IMR-90 (cell line): ENCODE results near the gene BAG1. TPM values are rescaled to one million over a fixed set of nuclear protein-coding genes. Genes with fewer than 3 reads are reported as not detected.
A peak's percentile ranks its signal among the peaks of the same experiment; 100 is the strongest.

Source experiments
- ATAC-seq: fragments of 200-7000 bp; cut with Tn5 transposase; 2 replicates; pipeline ENCODE4 v1.9.1; 2020; ENCODE audit warnings: low read depth, mild to moderate bottlenecking, moderate library complexity
- BruUV-seq: library from RNA; stranded (reverse); fragments of 400-500 nt; replicated peaks from 2 replicates; lab custom pipeline; 2021; lab: Mats Ljungman, UMichigan
- CTCF ChIA-PET: fragments of 300-600 bp; formaldehyde crosslinking; extraction: SDS; loops from one replicate; lab custom pipeline; 2021; ENCODE audit warnings: antibody characterized with exemption; lab: Yijun Ruan, JAX
- POLR2A ChIA-PET: fragments of 300-600 bp; sonication (Branson Sonifier 250); formaldehyde crosslinking; loops from one replicate; lab custom pipeline; 2022; ENCODE audit warnings: antibody characterized with exemption; ENCODE audit not compliant: unreplicated experiment; lab: Charles Lee
- DNase-seq: peaks from one replicate; pipeline ENCODE4 v3.0.0; 2013
- H2AFZ ChIP-seq: replicated peaks from 2 replicates; pipeline ENCODE3; 2013; ENCODE audit warnings: low read length, mild to moderate bottlenecking; ENCODE audit not compliant: poor library complexity
- H2AK5ac ChIP-seq: 2 replicates; pipeline ENCODE4 v1.6.1; 2013; ENCODE audit warnings: low read depth, low read length, inconsistent platforms
- H2AK9ac ChIP-seq: replicated peaks from 2 replicates; pipeline ENCODE3; 2013; ENCODE audit warnings: mild to moderate bottlenecking, low read depth, low read length, moderate library complexity; ENCODE audit not compliant: poor library complexity
- H2BK120ac ChIP-seq: 2 replicates; pipeline ENCODE4 v1.6.1; 2013; ENCODE audit warnings: low read depth, low read length, inconsistent platforms
- H2BK15ac ChIP-seq: 3 replicates; pipeline ENCODE4 v1.6.1; 2013; ENCODE audit warnings: low read depth, low read length, inconsistent platforms
- H2BK20ac ChIP-seq: 2 replicates; pipeline ENCODE4 v1.6.1; 2013; ENCODE audit warnings: low read depth, mild to moderate bottlenecking, inconsistent platforms, low read length, moderate library complexity
- H2BK5ac ChIP-seq: 2 replicates; pipeline ENCODE4 v1.6.1; 2013; ENCODE audit warnings: mild to moderate bottlenecking, low read depth, low read length, inconsistent platforms; ENCODE audit not compliant: poor library complexity, severe bottlenecking
- H3K14ac ChIP-seq: replicated peaks from 2 replicates; pipeline ENCODE4 v1.6.1; 2013; ENCODE audit warnings: low read depth, low read length, inconsistent platforms
- H3K18ac ChIP-seq: 2 replicates; pipeline ENCODE4 v1.6.1; 2013; ENCODE audit warnings: low read depth, low read length, control low read depth
- H3K23ac ChIP-seq: 2 replicates; pipeline ENCODE4 v1.6.1; 2013; ENCODE audit warnings: low read depth, low read length, inconsistent platforms
- H3K27ac ChIP-seq: 2 replicates; pipeline ENCODE4 v1.5.1; 2013; ENCODE audit warnings: mild to moderate bottlenecking, control low read depth, low read length; ENCODE audit not compliant: insufficient read depth
- H3K27me3 ChIP-seq: 2 replicates; pipeline ENCODE4 v1.6.1; 2013; ENCODE audit warnings: low read length; ENCODE audit not compliant: control insufficient read depth, insufficient read depth
- H3K36me3 ChIP-seq: 2 replicates; pipeline ENCODE4 v1.6.1; 2013; ENCODE audit warnings: low read length, mixed read lengths; ENCODE audit not compliant: control insufficient read depth, insufficient read depth
- H3K4ac ChIP-seq: 2 replicates; pipeline ENCODE4 v1.6.1; 2013; ENCODE audit warnings: low read depth, low read length, inconsistent platforms
- H3K4me1 ChIP-seq: 2 replicates; pipeline ENCODE4 v1.6.1; 2013; ENCODE audit warnings: low read length, mixed read lengths; ENCODE audit not compliant: control insufficient read depth, insufficient read depth
- H3K4me2 ChIP-seq: 2 replicates; pipeline ENCODE4 v1.6.1; 2013; ENCODE audit warnings: low read depth, mild to moderate bottlenecking, control low read depth, low read length, moderate library complexity
- H3K4me3 ChIP-seq: 2 replicates; pipeline ENCODE4 v1.5.1; 2013; ENCODE audit warnings: low read depth, mild to moderate bottlenecking, control low read depth, low read length, moderate library complexity; ENCODE audit not compliant: insufficient read depth
- H3K56ac ChIP-seq: 2 replicates; pipeline ENCODE4 v1.6.1; 2013; ENCODE audit warnings: low read length, inconsistent platforms; ENCODE audit not compliant: insufficient read depth; ENCODE audit errors: extremely low read depth
- H3K79me1 ChIP-seq, 2 experiments: 2 replicates each; pipeline ENCODE4 v1.6.1; 2013; ENCODE audit warnings: low read length in 2 of 2, inconsistent platforms in 1 of 2, low read depth in 1 of 2
- H3K9ac ChIP-seq: 2 replicates; pipeline ENCODE4 v1.6.1; 2013; ENCODE audit warnings: low read depth, low read length, control low read depth
- H3K9me1 ChIP-seq: 2 replicates; pipeline ENCODE4 v1.6.1; 2013; ENCODE audit warnings: low read length, inconsistent platforms; ENCODE audit not compliant: insufficient read depth
- H3K9me3 ChIP-seq: 2 replicates; pipeline ENCODE4 v1.6.1; 2013; ENCODE audit warnings: low read length; ENCODE audit not compliant: control insufficient read depth, insufficient read depth
- H4K20me1 ChIP-seq: 2 replicates; pipeline ENCODE4 v1.6.1; 2013; ENCODE audit warnings: low read length, inconsistent platforms; ENCODE audit not compliant: insufficient read depth
- H4K5ac ChIP-seq: 2 replicates; pipeline ENCODE4 v1.6.1; 2013; ENCODE audit warnings: mild to moderate bottlenecking, low read depth, low read length, control low read depth
- H4K8ac ChIP-seq, 2 experiments: 2 replicates each; pipeline ENCODE4 v1.6.1; 2013; ENCODE audit warnings: low read depth in 2 of 2, low read length in 2 of 2, control low read depth in 1 of 2, inconsistent platforms in 1 of 2
- H4K91ac ChIP-seq: 2 replicates; pipeline ENCODE4 v1.6.1; 2013; ENCODE audit warnings: low read depth, low read length, inconsistent platforms; ENCODE audit not compliant: insufficient read depth
- BHLHE40 ChIP-seq: fragments of 150-350 bp; IDR thresholded peaks from 2 replicates; pipeline ENCODE4 v1.6.1; 2016; ENCODE audit warnings: mild to moderate bottlenecking, low read depth, low read length
- CEBPB ChIP-seq: IDR thresholded peaks from 2 replicates; pipeline ENCODE4 v1.6.1; 2012; ENCODE audit warnings: low read depth, low read length, improper control_type of control experiment
- CHD1 ChIP-seq: IDR thresholded peaks from 2 replicates; pipeline ENCODE4 v1.6.1; 2012; ENCODE audit warnings: low read depth, low read length, improper control_type of control experiment
- ELK1 ChIP-seq: fragments of 150-350 bp; IDR thresholded peaks from 2 replicates; pipeline ENCODE4 v1.6.1; 2016; ENCODE audit warnings: low read depth, mild to moderate bottlenecking, low read length, moderate library complexity, borderline replicate concordance
- FOS ChIP-seq: fragments of 150-350 bp; IDR thresholded peaks from 2 replicates; pipeline ENCODE4 v1.6.1; 2016; ENCODE audit warnings: low read depth, low read length
- MAFK ChIP-seq: IDR thresholded peaks from 2 replicates; pipeline ENCODE4 v1.6.1; 2012; ENCODE audit warnings: low read depth, low read length, improper control_type of control experiment
- MAZ ChIP-seq: IDR thresholded peaks from 2 replicates; pipeline ENCODE4 v1.6.1; 2012; ENCODE audit warnings: low read depth, mild to moderate bottlenecking, low read length, improper control_type of control experiment, moderate library complexity, borderline replicate concordance
- POLR2A ChIP-seq: IDR thresholded peaks from 2 replicates; pipeline ENCODE4 v1.6.1; 2012; ENCODE audit warnings: mild to moderate bottlenecking, low read depth, low read length
- RAD21 ChIP-seq: IDR thresholded peaks from 2 replicates; pipeline ENCODE4 v1.6.1; 2012; ENCODE audit warnings: low read length, improper control_type of control experiment
- RCOR1 ChIP-seq: IDR thresholded peaks from 2 replicates; pipeline ENCODE4 v1.6.1; 2012; ENCODE audit warnings: mild to moderate bottlenecking, low read length, improper control_type of control experiment; ENCODE audit not compliant: insufficient replicate concordance
- RFX5 ChIP-seq: IDR thresholded peaks from 2 replicates; pipeline ENCODE4 v1.8.0; 2012; ENCODE audit warnings: low read depth, mild to moderate bottlenecking, low read length, moderate library complexity
- USF2 ChIP-seq: fragments of 150-350 bp; IDR thresholded peaks from 2 replicates; pipeline ENCODE4 v1.6.1; 2017; ENCODE audit warnings: mild to moderate bottlenecking, antibody characterized with exemption, low read length, low read depth
- WGBS, 2 experiments: methylation state at CpG; one replicate each; pipeline versions ENCODE4 v1.1.5 to v1.1.7; 2013; ENCODE audit warnings: missing lambda C conversion rate in 2 of 2; ENCODE audit not compliant: insufficient read length in 1 of 2; ENCODE audit errors: extremely low coverage in 2 of 2; 5-methylcytosine and 5-hydroxymethylcytosine counted together
- dilution Hi-C: fragments of 300-500 bp; cut with HindIII; formaldehyde crosslinking; loops from one replicate; pipeline ENCODE4 v1.14.3; 2018; ENCODE audit warnings: low sequenced_read_pairs; ENCODE audit not compliant: unreplicated experiment
- in situ Hi-C: fragments of 300-500 bp; cut with MboI; formaldehyde crosslinking; loops from 3 replicates; pipeline ENCODE4 v1.14.3; 2019; ENCODE audit warnings: low sequenced_read_pairs, inconsistent platforms, mixed read lengths
- intact Hi-C: fragments of 100-400 bp; cut with micrococcal nuclease; formaldehyde crosslinking; loops from 2 replicates; pipeline ENCODE4 v1.10.0; 2022
- polyA plus RNA-seq, 3 experiments: library from polyadenylated mRNA; depleted of rRNA; stranded (reverse); fragments of >200 nt; gene quantifications; 2 replicates each; pipeline ENCODE4 v1.2.3, GENCODE V29; 2012; ENCODE audit warnings: low replicate concordance in 1 of 3
- total RNA-seq: library from RNA; depleted of rRNA; stranded (reverse); fragments of >200 nt; gene quantifications from 2 replicates; pipeline ENCODE4 v1.2.3, GENCODE V29; 2012

BAG1 gene
- total and polyA plus RNA-seq, 2 of the 4 experiments (the other 2 are of a cell fraction), result 4.5 to 20.9 TPM

- Histone ChIP-seq H3K56ac (peak overlapping the region; percentile 34; the same call in 1 of the 2 replicates), H4K5ac (peak overlapping the region; percentile 75), H3K27ac (peak overlapping the region; percentile 65), H3K9ac (no peak overlapping the region), H2BK20ac (peak overlapping the region; percentile 86), H3K18ac (peak overlapping the region; percentile 68), H3K4ac (peak overlapping the region; percentile 92), H2AK5ac (peak overlapping the region; percentile 73), H2AK9ac (peak overlapping the region; percentile 92), H3K79me1 (peaks cover 0 to 3% of the 10 kb centered on the region in 2 experiments; a peak in 1 of 4 replicates), H3K14ac (peak overlapping the region; percentile 92), H2BK15ac (peak overlapping the region; percentile 92), H3K23ac (peak overlapping the region; percentile 76; the same call in 1 of the 2 replicates), H2AFZ (peak overlapping the region; percentile 74), H4K8ac (peak overlapping the region; percentile 58 to 89), H2BK5ac (peak overlapping the region; percentile 98), H2BK120ac (peak overlapping the region; percentile 89), H3K4me3 (no peak overlapping the region), H3K4me2 (peak overlapping the region; percentile 24; the same call in 1 of the 2 replicates), H3K9me3 (no peaks in the 10 kb centered on the region), H3K27me3 (no peaks in the 10 kb centered on the region), H4K91ac (peak overlapping the region; percentile 89), H3K4me1 (peaks cover 18% of the 10 kb centered on the region), H3K9me1 (peaks cover 29% of the 10 kb centered on the region), H3K36me3 (no peaks in the 10 kb centered on the region), H4K20me1 (no peaks in the 10 kb centered on the region)
- TF ChIP-seq FOS (peak; percentile 95), RAD21 (peak; percentile 15; the same call in 1 of the 2 replicates), MAFK (no peak; the same call in 1 of the 2 replicates), CHD1 (peak; percentile 64; the same call in 1 of the 2 replicates), POLR2A (no peak; the same call in none of the 2 replicates), RFX5 (no peak), MAZ (peak; percentile 53; the same call in 1 of the 2 replicates), ELK1 (no peak), BHLHE40 (0 out of 2 replicates have a peak, but pooled peaks have one; percentile 28), CEBPB (peak; percentile 33; the same call in 1 of the 2 replicates), USF2 (0 out of 2 replicates have a peak, but pooled peaks have one; percentile 8), RCOR1 (no peak)
- CTCF ChIA-PET, result interaction anchor here (1.1 to 1.3 kb wide), 2 partner anchors 7 to 56 kb away, joined by 3 to 4 read pairs; partner anchors contain the start of gene NFX1
- ATAC-seq (peak; percentile 72), DNase-seq (peak; percentile 99)
- dilution Hi-C loops, result no loop called here
- POLR2A ChIA-PET, result no interaction called here
- in situ Hi-C loops, result no loop called here
- intact Hi-C loops, result no loop called here
- BruUV-seq, result no TSS peak
- WGBS, 2 experiments, result no CpG with 5 or more reads among the region's 1 CpG
These were observed 30.7 kb downstream of the BAG1 start for GRCh38 chr9:33233626-33234342.
